Skeletal muscle tissue (tissue), 4 donors: ENCODE data around the gene SPATC1L. TPM values are rescaled to one million over a fixed set of nuclear protein-coding genes. Genes with fewer than 3 reads are reported as not detected.

Experiments used
- H3K27ac ChIP-seq: one replicate; pipeline ENCODE4 v1.7.0; 2013; ENCODE audit warnings: mild to moderate bottlenecking, low read depth, low read length, inconsistent platforms
- H3K27me3 ChIP-seq, 3 donors: one replicate each; pipeline ENCODE4 v1.7.0; 2013; ENCODE audit warnings: low read length in 3 of 3; ENCODE audit not compliant: control insufficient read depth in 3 of 3, insufficient read depth in 3 of 3
- H3K36me3 ChIP-seq, 3 donors: one replicate each; pipeline ENCODE4 v1.7.0; 2013; ENCODE audit warnings: low read length in 3 of 3; ENCODE audit not compliant: control insufficient read depth in 3 of 3, insufficient read depth in 3 of 3
- H3K4me1 ChIP-seq, 3 donors: one replicate each; pipeline ENCODE4 v1.7.0; 2013; ENCODE audit warnings: low read length in 3 of 3, mild to moderate bottlenecking in 3 of 3; ENCODE audit not compliant: control insufficient read depth in 3 of 3, insufficient read depth in 3 of 3
- H3K4me3 ChIP-seq, 3 donors: one replicate each; pipeline ENCODE4 v1.7.0; 2013; ENCODE audit warnings: low read length in 3 of 3
- H3K9ac ChIP-seq, 3 donors: one replicate each; pipeline ENCODE4 v1.7.0; 2013; ENCODE audit warnings: low read length in 3 of 3, mild to moderate bottlenecking in 3 of 3, moderate library complexity in 2 of 3, low read depth in 1 of 3
- H3K9me3 ChIP-seq, 3 donors: one replicate each; pipeline ENCODE4 v1.7.0; 2013; ENCODE audit warnings: low read length in 3 of 3; ENCODE audit not compliant: control insufficient read depth in 3 of 3
- total RNA-seq: library from RNA; depleted of rRNA; stranded (reverse); fragments of >200 nt; gene quantifications from one replicate; pipeline ENCODE4 v1.2.3, GENCODE V29; 2014
- donor health status: Osteomylitis.

Gene SPATC1L
- total RNA-seq, 1 donor from 2014 or later, result 1.6 TPM

GRCh38 chr21:46155514-46156377 is 28.5 kb downstream of the SPATC1L start, which contains the start of gene FTCD:
FTCD (minus strand) TSS chr21:46155579; CDS start chr21:46155523, 56 bp downstream.
- peaks cover 0 to 14% (median 11%) of the 10 kb centered on the region in 3 donors for H3K4me1 ChIP-seq
- no peak within 1 kb of the TSS for H3K27ac ChIP-seq
- H3K4me3 ChIP-seq, result no peak within 1 kb of the TSS
- H3K9me3 ChIP-seq, result no peaks in the 10 kb centered on the region
- no peak within 1 kb of the TSS for H3K9ac ChIP-seq
- H3K27me3 ChIP-seq, result peaks cover 3 to 6% (median 5%) of the 10 kb centered on the region in 3 donors
- no peaks in the 10 kb centered on the region for H3K36me3 ChIP-seq

DNA sequence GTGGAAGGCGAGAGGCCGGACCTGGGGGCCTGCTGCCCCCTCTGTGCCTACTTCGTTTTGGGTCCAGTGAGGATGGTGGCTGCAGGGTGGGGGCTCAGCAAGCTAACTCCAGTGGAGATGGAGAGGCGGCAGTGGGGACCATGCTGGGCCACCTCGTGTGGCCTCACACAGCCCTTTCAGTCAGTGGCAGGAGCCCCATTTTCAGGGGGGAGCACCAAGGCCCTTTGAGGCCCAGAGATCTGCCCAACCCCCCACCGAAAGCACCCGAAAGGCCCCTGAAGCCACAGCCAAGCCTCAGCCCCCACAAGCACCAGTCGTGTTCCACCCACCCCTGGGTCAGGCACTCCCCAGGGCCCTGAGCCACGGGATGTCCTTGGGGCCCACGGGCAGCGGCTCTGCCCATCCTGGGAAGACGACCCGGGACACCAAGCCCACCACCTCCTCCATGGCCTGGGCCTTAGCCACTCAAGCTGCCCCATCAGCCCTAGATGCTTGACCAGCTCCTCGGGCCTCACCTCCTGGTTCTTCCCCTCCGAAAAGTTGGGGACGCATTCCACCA is 29.2 kb downstream of the SPATC1L start:
- no peak overlapping the region for H3K27ac ChIP-seq
- H3K4me1 ChIP-seq, result peaks cover 0 to 14% (median 11%) of the 10 kb centered on the region in 3 donors
- no peaks in the 10 kb centered on the region for H3K36me3 ChIP-seq
- no peak overlapping the region for H3K4me3 ChIP-seq
- no peak overlapping the region for H3K9ac ChIP-seq
- H3K9me3 ChIP-seq, result no peaks in the 10 kb centered on the region
- H3K27me3 ChIP-seq, result peaks cover 6 to 13% (median 11%) of the 10 kb centered on the region in 3 donors

DNA sequence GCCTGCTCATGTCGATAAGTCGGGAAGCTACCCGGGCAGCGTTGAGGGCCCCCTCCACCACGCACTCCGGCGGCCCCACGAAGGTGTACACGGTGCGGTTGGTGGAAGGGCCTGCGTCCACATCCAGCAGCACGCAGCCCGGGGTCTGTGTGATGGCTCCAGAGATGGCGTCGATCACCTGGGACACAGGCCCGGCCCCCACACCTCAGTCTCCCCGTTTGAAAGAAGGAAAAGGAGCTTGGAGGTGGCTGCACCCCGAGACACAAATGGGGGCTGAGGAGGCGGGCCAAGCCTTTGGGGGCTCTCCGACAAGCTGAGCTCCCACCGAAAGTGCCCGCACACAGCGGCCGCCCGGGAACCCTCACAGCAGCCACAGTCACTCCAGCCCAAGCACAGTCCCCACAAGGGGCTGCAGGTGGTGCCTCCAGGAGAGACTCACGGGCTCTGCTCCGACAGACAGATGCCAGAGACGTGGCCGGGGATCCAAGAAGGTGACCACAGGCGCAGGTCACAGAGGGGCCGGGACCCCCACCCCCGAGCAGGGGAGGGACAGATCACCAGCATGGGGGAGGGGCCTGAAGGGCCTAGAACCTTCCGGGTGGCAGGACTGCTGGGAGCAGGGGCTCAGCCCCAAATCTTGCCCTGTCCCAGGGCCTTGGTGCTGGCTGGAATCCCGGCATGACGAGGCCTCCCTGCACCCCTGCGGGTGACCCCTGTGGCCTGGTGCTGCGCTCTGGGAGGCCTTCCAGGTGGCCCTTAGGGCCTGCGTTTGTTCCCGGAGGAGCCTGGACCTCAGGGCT is 29.9 kb downstream of the SPATC1L start:
- no peak overlapping the region for H3K9ac ChIP-seq
- H3K9me3 ChIP-seq, result no peaks in the 10 kb centered on the region
- peaks cover 6 to 14% (median 11%) of the 10 kb centered on the region in 3 donors for H3K27me3 ChIP-seq
- peaks cover 0 to 14% (median 11%) of the 10 kb centered on the region in 3 donors for H3K4me1 ChIP-seq
- no peak overlapping the region for H3K27ac ChIP-seq
- no peak overlapping the region for H3K4me3 ChIP-seq
- H3K36me3 ChIP-seq, result no peaks in the 10 kb centered on the region

DNA sequence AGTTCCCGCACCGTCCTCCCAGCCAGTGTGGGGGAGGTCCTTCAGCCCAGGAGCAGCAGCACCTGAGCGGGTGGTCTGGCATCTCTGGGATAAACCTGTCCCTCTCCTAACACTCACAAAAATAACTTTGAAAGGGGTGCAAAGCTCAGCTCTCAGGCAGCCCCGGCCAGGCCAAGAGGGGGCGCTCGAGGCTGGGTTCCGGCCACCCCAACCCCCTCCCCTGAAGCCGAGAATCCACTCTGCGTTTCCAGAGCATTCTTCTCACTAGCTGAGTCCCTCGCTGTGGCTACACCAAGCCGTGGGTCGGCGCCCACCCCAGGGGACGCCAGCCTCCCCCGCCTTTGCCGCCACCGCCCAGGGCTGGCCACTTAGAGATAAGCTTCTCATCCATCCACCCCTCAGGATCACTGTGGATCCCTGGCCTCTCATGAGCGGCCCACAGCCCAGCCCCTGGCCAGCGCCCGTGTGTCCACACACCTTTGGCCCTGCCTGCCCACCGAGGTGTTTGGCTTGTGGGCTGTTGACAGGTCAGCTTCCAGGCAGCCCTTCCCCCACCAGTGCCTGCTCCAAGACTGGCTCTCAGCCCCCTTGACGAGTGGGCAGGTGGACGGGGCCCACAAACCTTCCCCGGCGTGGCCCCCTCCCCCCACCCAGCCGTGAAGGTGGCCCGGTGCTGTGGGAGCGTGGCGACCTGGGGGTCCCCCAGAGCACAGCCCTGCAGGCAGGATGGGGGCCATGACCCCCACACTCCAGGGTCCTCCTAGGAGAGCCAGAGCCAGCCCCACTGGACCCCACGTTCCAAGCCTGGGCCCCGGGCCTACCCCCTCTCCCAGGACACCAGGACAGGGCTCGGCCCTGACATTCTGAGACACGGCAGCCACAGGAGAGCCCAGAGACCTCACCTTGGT is 30.8 kb downstream of the SPATC1L start:
- no peaks in the 10 kb centered on the region for H3K9me3 ChIP-seq
- peak overlapping the region in 1 of 3 donors; percentile 70 for H3K9ac ChIP-seq
- no peaks in the 10 kb centered on the region for H3K36me3 ChIP-seq
- H3K4me3 ChIP-seq, result peak overlapping the region in 2 of 3 donors; percentile 27 to 49
- no peak overlapping the region for H3K27ac ChIP-seq
- H3K4me1 ChIP-seq, result peaks cover 0 to 14% (median 11%) of the 10 kb centered on the region in 3 donors
- peaks cover 6 to 14% (median 11%) of the 10 kb centered on the region in 3 donors for H3K27me3 ChIP-seq

- Histone ChIP-seq H3K27me3 (peaks cover 6 to 14% (median 11%) of the 10 kb centered on the region in 3 donors), H3K4me3 (peak overlapping the region in 1 of 3 donors; percentile 13), H3K36me3 (no peaks in the 10 kb centered on the region), H3K9me3 (no peaks in the 10 kb centered on the region), H3K27ac (no peak overlapping the region), H3K9ac (peak overlapping the region in 1 of 3 donors; percentile 70), H3K4me1 (peaks cover 0 to 14% (median 11%) of the 10 kb centered on the region in 3 donors)
Measured at GRCh38 chr21:46152927-46153246, 31.4 kb downstream of the SPATC1L start.

DNA sequence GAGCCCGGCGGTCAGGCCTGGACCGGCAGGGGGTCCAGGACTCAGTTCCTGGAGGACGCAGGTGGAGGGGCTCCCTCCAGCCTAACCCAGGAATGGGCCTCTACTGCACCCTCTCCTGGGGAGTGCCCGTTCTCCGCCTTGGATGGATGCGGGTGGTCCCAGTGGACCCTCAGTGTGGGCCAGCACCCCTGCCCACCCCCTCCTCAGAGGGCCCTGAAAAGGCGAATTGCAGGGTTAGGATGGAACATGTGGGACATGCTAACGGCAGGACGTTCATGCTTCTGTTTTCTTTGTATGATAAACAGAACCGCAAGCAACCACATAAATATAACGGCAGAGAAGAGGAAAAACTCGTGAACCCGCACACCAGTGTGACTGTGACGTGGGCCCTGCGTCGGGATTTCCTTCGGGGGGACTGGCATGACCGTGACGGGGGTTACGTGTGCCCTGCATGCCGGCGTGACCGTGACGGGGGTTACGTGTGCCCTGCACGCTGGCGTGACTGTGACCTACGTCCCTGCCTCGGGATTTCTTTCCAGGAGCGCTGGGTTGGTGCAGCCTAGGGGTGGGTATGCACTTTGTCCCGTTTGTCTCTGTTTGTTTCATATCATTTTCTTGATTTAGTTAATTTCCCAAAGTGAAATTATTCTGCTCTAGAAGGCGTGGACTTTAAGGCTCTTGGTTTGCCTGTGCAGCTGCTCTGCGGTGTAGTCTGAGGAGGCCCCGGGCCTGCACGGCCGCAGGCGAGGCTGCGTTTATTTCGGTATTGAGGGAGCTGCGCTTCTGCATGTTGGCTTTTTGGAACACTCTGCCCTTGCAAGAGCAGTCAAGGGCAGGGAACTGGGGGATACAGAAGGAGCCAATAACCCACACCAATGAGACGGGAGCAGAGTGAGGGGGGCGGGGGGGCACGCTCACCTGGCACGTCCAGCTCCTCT is 32.0 kb downstream of the SPATC1L start:
- Histone ChIP-seq H3K4me3 (no peak overlapping the region), H3K36me3 (no peaks in the 10 kb centered on the region)

DNA sequence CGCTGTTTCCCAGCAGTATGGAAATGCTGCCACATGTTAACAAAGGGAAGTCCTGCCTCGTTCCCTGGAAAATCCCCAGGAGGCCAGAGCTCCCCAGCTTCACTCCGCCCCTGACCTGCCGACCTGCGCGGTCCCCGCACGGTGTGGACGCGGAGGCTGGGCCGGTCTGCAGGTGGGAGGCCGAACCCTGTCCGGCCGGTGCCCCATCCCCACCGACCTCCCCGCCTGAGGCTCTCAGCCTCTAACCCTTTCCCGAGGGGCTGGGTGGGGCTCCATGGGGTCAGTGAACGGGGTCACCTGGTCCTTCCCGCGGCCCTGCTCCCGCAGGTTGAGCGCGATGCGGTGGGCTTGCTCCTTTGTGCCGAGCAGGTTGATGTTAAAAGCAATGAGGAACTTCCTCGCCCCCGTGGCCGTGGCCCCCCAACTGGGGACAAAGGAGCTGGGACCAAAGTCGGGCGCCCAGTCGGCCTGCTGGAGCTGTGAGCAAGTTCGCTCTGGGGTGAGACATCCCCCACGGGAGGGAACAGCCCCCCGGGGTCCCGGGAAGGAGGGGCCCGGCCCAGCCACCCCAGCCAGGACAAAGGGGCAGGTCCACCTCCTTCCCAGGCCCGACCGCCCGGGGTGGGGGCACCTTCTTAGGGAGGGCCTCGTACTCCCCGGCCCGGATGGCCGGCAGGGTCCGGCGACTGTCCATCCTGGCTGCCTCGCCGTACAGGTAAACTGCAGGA is 32.8 kb downstream of the SPATC1L start:
- peaks cover 6 to 14% (median 11%) of the 10 kb centered on the region in 3 donors for H3K27me3 ChIP-seq
- H3K27ac ChIP-seq, result no peak overlapping the region
- H3K36me3 ChIP-seq, result no peaks in the 10 kb centered on the region
- no peak overlapping the region for H3K9ac ChIP-seq
- no peaks in the 10 kb centered on the region for H3K9me3 ChIP-seq
- H3K4me3 ChIP-seq, result no peak overlapping the region
- H3K4me1 ChIP-seq, result peaks cover 0 to 14% (median 11%) of the 10 kb centered on the region in 3 donors

More for the DNA sequence above, 32.0 kb downstream of the SPATC1L start:
- Histone ChIP-seq H3K27me3 (peaks cover 6 to 14% (median 11%) of the 10 kb centered on the region in 3 donors), H3K27ac (no peak overlapping the region), H3K9me3 (no peaks in the 10 kb centered on the region), H3K9ac (peak overlapping the region in 1 of 3 donors; percentile 70), H3K4me1 (peaks cover 0 to 14% (median 11%) of the 10 kb centered on the region in 3 donors)

DNA sequence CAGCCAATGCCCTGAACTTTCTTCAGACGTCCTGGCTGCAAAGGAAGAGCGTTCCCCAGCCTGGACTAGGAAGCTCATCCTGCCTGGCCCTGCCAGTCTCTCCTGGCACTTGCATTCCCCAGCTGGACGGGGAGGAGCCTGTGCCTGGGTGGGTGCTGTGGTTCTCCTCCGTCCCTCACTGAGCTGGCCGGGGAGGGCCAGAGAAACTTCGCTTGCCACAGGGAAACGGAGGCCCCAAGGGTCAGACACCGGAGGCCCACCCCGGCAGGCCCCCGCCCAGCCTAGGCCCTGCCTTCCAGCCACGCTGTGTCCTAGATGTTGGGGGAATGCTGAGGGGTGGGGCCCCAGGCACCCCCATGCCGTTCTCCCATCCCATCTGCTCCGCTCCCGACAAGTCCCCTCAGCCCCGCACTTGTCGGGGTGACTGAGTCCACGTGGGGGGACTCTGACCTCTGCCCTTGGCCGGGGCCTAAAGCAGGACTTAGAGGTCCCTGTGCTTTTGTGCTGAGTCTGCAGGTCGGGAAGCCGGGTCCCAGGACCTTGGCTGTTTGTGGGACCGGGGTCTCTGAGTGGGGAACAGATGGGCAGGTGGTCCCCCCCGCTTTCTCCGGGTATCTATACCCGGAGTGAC is 33.7 kb downstream of the SPATC1L start:
- no peaks in the 10 kb centered on the region for H3K36me3 ChIP-seq
- H3K27me3 ChIP-seq, result peaks cover 6 to 14% (median 11%) of the 10 kb centered on the region in 3 donors
- H3K4me1 ChIP-seq, result peaks cover 0 to 14% (median 11%) of the 10 kb centered on the region in 3 donors
- no peak overlapping the region for H3K9ac ChIP-seq
- no peak overlapping the region for H3K4me3 ChIP-seq
- no peak overlapping the region for H3K27ac ChIP-seq
- H3K9me3 ChIP-seq, result no peaks in the 10 kb centered on the region
